ENCODE data around the gene DOHH.

- TF ChIP-seq POLR2AphosphoS5 (IDR thresholded peaks at IDR 0.05; ENCODE audit: insufficient read depth in 1 of 2, low read depth in 1 of 2): no peak
- TF ChIP-seq CTCF (IDR thresholded peaks at IDR 0.05): no peak
- TF ChIP-seq POLR2A (IDR thresholded peaks at IDR 0.05): no peak
Measured at GRCh38 chr19:3537101-3537437, 36.6 kb upstream of the DOHH start.

All from vagina (tissue), 2 donors.